ENCODE data around the gene DAND5. TPM values are rescaled to one million over a fixed set of nuclear protein-coding genes. Genes with fewer than 3 reads are reported as not detected.

Gene DAND5
- total and polyA plus RNA-seq, 9 of the 15 experiments (the other 6 are each of a cell fraction or from before 2014, with no cell fraction given): 0.22 to 0.83 (median 0.60) TPM

GRCh38 chr19:13022859-13023636, 53.7 kb downstream of the DAND5 start (continued):
- TF ChIP-seq USF1 (CRISPR knock-in tag; IDR thresholded peaks at IDR 0.05) (no peak), ZNF717 (CRISPR knock-in tag; IDR thresholded peaks at IDR 0.05) (no peak), GATAD2A (IDR thresholded peaks at IDR 0.05) (peak; percentile 90), ZNF79 (CRISPR knock-in tag; IDR thresholded peaks at IDR 0.05; ENCODE audit: low read depth) (no peak), RBM34 (IDR thresholded peaks at IDR 0.05; ENCODE audit: borderline replicate concordance, insufficient read depth, low read length) (no peak), BRF2 (IDR thresholded peaks at IDR 0.05; ENCODE audit: borderline replicate concordance, insufficient read depth, insufficient read length) (no peak), NFATC3 (IDR thresholded peaks at IDR 0.05) (no peak), ATF4 (CRISPR knock-in tag; IDR thresholded peaks at IDR 0.05) (no peak), NEUROD1 (IDR thresholded peaks at IDR 0.05; ENCODE audit: borderline replicate concordance, low read depth, low read length, partially characterized antibody) (peak; percentile 78), E2F1 (CRISPR knock-in tag; IDR thresholded peaks at IDR 0.05) (no peak), ZBTB2 (IDR thresholded peaks at IDR 0.05) (peak; percentile 47; the same call in 1 of the 2 replicates), KHSRP (IDR thresholded peaks at IDR 0.05) (no peak), SMARCB1 (IDR thresholded peaks at IDR 0.05; ENCODE audit: insufficient read length, low read depth) (no peak), ETS1 (conservative IDR thresholded peaks at IDR 0.05; ENCODE audit: control insufficient read depth, low read depth, low read length) (no peak), STAT5A (IDR thresholded peaks at IDR 0.05; ENCODE audit: borderline replicate concordance, low read length) (no peak), TCF3 (CRISPR knock-in tag; IDR thresholded peaks at IDR 0.05) (no peak), NONO (IDR thresholded peaks at IDR 0.05; ENCODE audit: low read depth in 2 of 2, low read length in 1 of 2) (no peak), POLR3G (IDR thresholded peaks at IDR 0.05; ENCODE audit: extremely low read depth, insufficient read length, insufficient replicate concordance) (no peak)

All from K562 (cell line).